Measurements from ENCODE around the gene RNF138. TPM values are rescaled to one million over a fixed set of nuclear protein-coding genes. Genes with fewer than 3 reads are reported as not detected.

The RNF138 gene
- total and polyA plus RNA-seq, 2 experiments from 2014 or later = 58.0 to 89.6 TPM

- no peak for TF ChIP-seq REST (IDR thresholded peaks at IDR 0.05; ENCODE audit: unreplicated experiment)
- no peak for TF ChIP-seq CREB1 (CRISPR knock-in tag; IDR thresholded peaks at IDR 0.05; ENCODE audit: low read depth)
Observed at GRCh38 chr18:32156855-32157254, 65.2 kb downstream of the RNF138 start (continued).

GRCh38 chr18:32157580-32157979 lies 65.9 kb downstream of the RNF138 start:
- no peak overlapping the region for H3K27ac Mint-ChIP-seq
- H3K79me2 ChIP-seq (replicated peaks; ENCODE audit: insufficient read depth) = no peaks in the 10 kb centered on the region
- peak; percentile 24 for ATAC-seq
- H3K27me3 Mint-ChIP-seq (ENCODE audit: insufficient read depth, low read depth, poor library complexity) = peaks cover 6% of the 10 kb centered on the region
- DNase-seq (ENCODE audit: low spot score) = peak; percentile 16
- H4K20me1 ChIP-seq (replicated peaks; ENCODE audit: insufficient read depth) = no peaks in the 10 kb centered on the region
- no peak overlapping the region for H3K4me2 ChIP-seq
- no peaks in the 10 kb centered on the region for H3K4me1 ChIP-seq (ENCODE audit: insufficient read depth)
- no peaks in the 10 kb centered on the region for H3K9me2 ChIP-seq (ENCODE audit: insufficient read depth)
- no peaks in the 10 kb centered on the region for H3F3A ChIP-seq (replicated peaks; ENCODE audit: low read depth)
- no peak overlapping the region for H3K27ac ChIP-seq (ENCODE audit: low read depth)
- H3K36me3 Mint-ChIP-seq (ENCODE audit: low read depth) = no peaks in the 10 kb centered on the region
- no peak overlapping the region for H3K4me3 Mint-ChIP-seq
- no peak overlapping the region for H3K4me3 ChIP-seq
- peaks cover 3% of the 10 kb centered on the region; the same call in 1 of the 3 replicates for H3K9me3 Mint-ChIP-seq
- H3K27me3 ChIP-seq (ENCODE audit: insufficient read depth) = no peaks in the 10 kb centered on the region
- peak overlapping the region; percentile 1; the same call in 1 of the 2 replicates for H2AFZ ChIP-seq
- no peaks in the 10 kb centered on the region for H3K36me3 ChIP-seq (ENCODE audit: insufficient read depth)
- peaks cover 5% of the 10 kb centered on the region for H3K4me1 Mint-ChIP-seq
- TF ChIP-seq ZNF114 (CRISPR knock-in tag; IDR thresholded peaks at IDR 0.05) = no peak
- TF ChIP-seq EZH2 (IDR thresholded peaks at IDR 0.05; ENCODE audit: low read depth, unreplicated experiment) = no peak
- TF ChIP-seq EZH2phosphoT487 (IDR thresholded peaks at IDR 0.05; ENCODE audit: unreplicated experiment) = no peak
- no peak for TF ChIP-seq CTCF (conservative IDR thresholded peaks at IDR 0.05; ENCODE audit: low read depth in 2 of 2)
- no peak for TF ChIP-seq STAT1 (IDR thresholded peaks at IDR 0.05; ENCODE audit: unreplicated experiment)
- TF ChIP-seq ZNF462 (CRISPR knock-in tag; IDR thresholded peaks at IDR 0.05) = no peak
- no peak for TF ChIP-seq NANOG (IDR thresholded peaks at IDR 0.05; ENCODE audit: borderline replicate concordance)
- TF ChIP-seq REST (IDR thresholded peaks at IDR 0.05; ENCODE audit: unreplicated experiment) = no peak
- TF ChIP-seq POLR2AphosphoS5 (IDR thresholded peaks at IDR 0.05; ENCODE audit: low read depth) = no peak

Measured in GM23338 (cell line).